Endodermal cell (in vitro differentiated cells): ENCODE data around the gene ASPG. TPM values are rescaled to one million over a fixed set of nuclear protein-coding genes. Genes with fewer than 3 reads are reported as not detected.

Experiments
- DNase-seq: peaks from one replicate; pipeline ENCODE4 v3.0.0-alpha.2; 2017
- H3K27ac ChIP-seq: 2 replicates; pipeline ENCODE4 v1.5.1; 2013; ENCODE audit warnings: mild to moderate bottlenecking, low read depth, low read length, moderate library complexity
- H3K27me3 ChIP-seq: 2 replicates; pipeline ENCODE4 v1.6.1; 2013; ENCODE audit warnings: mild to moderate bottlenecking, low read length, moderate library complexity; ENCODE audit not compliant: insufficient read depth, control insufficient read depth, poor library complexity, severe bottlenecking
- H3K36me3 ChIP-seq: 2 replicates; pipeline ENCODE4 v1.7.0; 2013; ENCODE audit warnings: mild to moderate bottlenecking, low read length, moderate library complexity; ENCODE audit not compliant: control insufficient read depth, insufficient read depth
- H3K4me1 ChIP-seq: one replicate; pipeline ENCODE4 v1.7.0; 2013; ENCODE audit warnings: low read length; ENCODE audit not compliant: control insufficient read depth, insufficient read depth
- H3K4me3 ChIP-seq: 2 replicates; pipeline ENCODE4 v1.5.1; 2013; ENCODE audit warnings: mild to moderate bottlenecking, low read length, moderate library complexity
- H3K9ac ChIP-seq: 2 replicates; pipeline ENCODE4 v1.6.1; 2013; ENCODE audit warnings: mild to moderate bottlenecking, low read length, moderate library complexity; ENCODE audit not compliant: poor library complexity, severe bottlenecking; ENCODE audit errors: extremely low read depth
- H3K9me3 ChIP-seq: 2 replicates; pipeline ENCODE4 v1.6.1; 2013; ENCODE audit warnings: mild to moderate bottlenecking, low read length, moderate library complexity; ENCODE audit not compliant: control insufficient read depth
- H3K27ac Mint-ChIP-seq: 2 replicates; pipeline ENCODE4 v1.8.0; 2020; ENCODE audit warnings: mixed read lengths
- H3K27me3 Mint-ChIP-seq: 2 replicates; pipeline ENCODE4 v1.8.0; 2021; ENCODE audit warnings: mild to moderate bottlenecking, mixed read lengths; ENCODE audit not compliant: insufficient read depth
- H3K36me3 Mint-ChIP-seq: 2 replicates; pipeline ENCODE4 v1.8.0; 2020; ENCODE audit warnings: low read depth, mixed read lengths
- H3K4me1 Mint-ChIP-seq: 2 replicates; pipeline ENCODE4 v1.8.0; 2020; ENCODE audit warnings: mixed read lengths
- H3K4me3 Mint-ChIP-seq: 2 replicates; pipeline ENCODE4 v1.8.0; 2020; ENCODE audit warnings: mild to moderate bottlenecking, moderate library complexity, mixed read lengths
- H3K9me3 Mint-ChIP-seq: 2 replicates; pipeline ENCODE4 v1.8.0; 2020; ENCODE audit warnings: mild to moderate bottlenecking, mixed read lengths
- WGBS, 2 experiments: methylation state at CpG; one replicate each; pipeline versions ENCODE4 v1.1.5 to v1.1.7; 2013; ENCODE audit warnings: missing lambda C conversion rate in 2 of 2, mixed read lengths in 1 of 2; ENCODE audit not compliant: insufficient coverage in 1 of 2, insufficient read length in 1 of 2; 5-methylcytosine and 5-hydroxymethylcytosine counted together
- total RNA-seq, 2 donors: library from RNA; stranded (reverse); fragmentation: NEBNext Ultra II Directional in 1 of 2; extraction: Animal tissue kit (Norgen Biotek cat#: 25700) in 1 of 2; gene quantifications; 2 replicates in 1 of 2; 3 replicates in 1 of 2; pipeline ENCODE4 v1.2.1, GENCODE V29; 2021
- TF ChIP-seq, protein P1 (sequence below): fragments of 200-600 bp; sonication (generic); conservative IDR thresholded peaks from 2 replicates; pipeline ENCODE4 v1.5.0; 2021; ENCODE audit warnings: antibody characterized with exemption, mild to moderate bottlenecking

Gene ASPG
- total RNA-seq, 2 donors from 2014 or later, result 0.71 to 1.4 TPM

DNA sequence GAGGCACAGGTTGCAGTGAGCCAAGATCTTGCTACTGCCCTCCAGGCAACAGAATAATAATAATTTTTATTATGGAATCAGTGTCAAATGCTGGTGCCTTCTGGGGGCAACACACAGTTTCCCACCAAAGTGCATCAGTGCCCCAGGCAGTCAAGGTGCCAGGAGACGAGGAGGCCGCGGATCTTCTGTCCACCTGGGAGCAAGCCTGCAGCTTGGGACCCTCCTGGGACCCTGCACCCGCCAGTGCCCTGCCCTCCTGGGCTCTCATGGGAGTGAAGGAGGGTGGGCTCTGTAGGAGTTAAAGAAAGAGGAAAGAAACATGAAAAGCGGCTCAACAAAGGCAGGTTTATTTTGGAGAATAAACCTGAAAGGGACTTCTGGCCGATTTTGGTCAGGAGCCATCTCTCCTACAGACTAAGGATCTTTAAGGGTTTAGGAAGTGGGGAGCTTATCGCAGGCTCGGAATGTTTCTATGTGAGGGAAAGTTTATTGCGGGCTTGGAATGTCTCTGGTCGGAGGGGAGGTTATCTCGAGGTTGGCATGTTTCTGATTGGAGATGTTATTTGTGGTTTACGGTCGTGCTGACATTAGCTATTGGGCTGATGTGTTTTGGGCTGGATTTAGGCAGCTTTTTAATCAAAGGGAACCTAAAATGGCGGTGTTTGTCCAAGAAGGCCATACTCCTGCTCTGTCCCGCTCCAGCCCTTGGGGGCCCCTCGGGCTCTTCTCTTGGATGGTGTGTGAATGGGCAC, 1.1 kb upstream of the ASPG start:
- 92 to 94% methylated on average over 5 to 16 of the region's 16 CpGs for WGBS, 2 experiments
- H3K4me3 Mint-ChIP-seq, result no peak overlapping the region
- Histone ChIP-seq H3K4me3 (no peak overlapping the region), H3K9me3 (no peaks in the 10 kb centered on the region), H3K36me3 (no peaks in the 10 kb centered on the region), H3K27me3 (no peaks in the 10 kb centered on the region), H3K9ac (no peak overlapping the region), H3K27ac (no peak overlapping the region), H3K4me1 (no peaks in the 10 kb centered on the region)
- TF ChIP-seq, protein P1, sequence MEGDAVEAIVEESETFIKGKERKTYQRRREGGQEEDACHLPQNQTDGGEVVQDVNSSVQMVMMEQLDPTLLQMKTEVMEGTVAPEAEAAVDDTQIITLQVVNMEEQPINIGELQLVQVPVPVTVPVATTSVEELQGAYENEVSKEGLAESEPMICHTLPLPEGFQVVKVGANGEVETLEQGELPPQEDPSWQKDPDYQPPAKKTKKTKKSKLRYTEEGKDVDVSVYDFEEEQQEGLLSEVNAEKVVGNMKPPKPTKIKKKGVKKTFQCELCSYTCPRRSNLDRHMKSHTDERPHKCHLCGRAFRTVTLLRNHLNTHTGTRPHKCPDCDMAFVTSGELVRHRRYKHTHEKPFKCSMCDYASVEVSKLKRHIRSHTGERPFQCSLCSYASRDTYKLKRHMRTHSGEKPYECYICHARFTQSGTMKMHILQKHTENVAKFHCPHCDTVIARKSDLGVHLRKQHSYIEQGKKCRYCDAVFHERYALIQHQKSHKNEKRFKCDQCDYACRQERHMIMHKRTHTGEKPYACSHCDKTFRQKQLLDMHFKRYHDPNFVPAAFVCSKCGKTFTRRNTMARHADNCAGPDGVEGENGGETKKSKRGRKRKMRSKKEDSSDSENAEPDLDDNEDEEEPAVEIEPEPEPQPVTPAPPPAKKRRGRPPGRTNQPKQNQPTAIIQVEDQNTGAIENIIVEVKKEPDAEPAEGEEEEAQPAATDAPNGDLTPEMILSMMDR, result no peak
- no peaks in the 10 kb centered on the region for H3K4me1 Mint-ChIP-seq
- H3K27ac Mint-ChIP-seq, result no peak overlapping the region
- DNase-seq, result no peak
- H3K27me3 Mint-ChIP-seq, result peaks cover 8% of the 10 kb centered on the region
- no peaks in the 10 kb centered on the region for H3K36me3 Mint-ChIP-seq
- no peaks in the 10 kb centered on the region for H3K9me3 Mint-ChIP-seq

DNA sequence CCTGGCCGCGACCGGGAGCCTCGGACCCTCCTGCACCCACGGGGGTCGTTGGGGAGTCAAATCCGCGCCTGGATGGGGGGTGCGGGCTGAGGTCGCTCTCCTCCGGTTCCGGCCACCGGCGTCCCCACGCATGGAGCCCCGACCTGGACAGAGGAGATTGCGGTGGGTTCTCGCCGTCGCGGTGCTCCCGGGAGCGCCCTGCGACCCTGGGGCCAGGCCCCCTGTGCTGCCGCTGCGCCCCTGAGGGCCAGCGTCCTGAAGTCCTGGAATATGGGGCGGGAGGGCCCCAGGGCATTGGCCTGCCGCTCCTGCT, 345 bp downstream of the ASPG start:
- Histone ChIP-seq H3K9me3 (no peaks in the 10 kb centered on the region), H3K36me3 (no peaks in the 10 kb centered on the region), H3K9ac (no peak overlapping the region), H3K4me3 (no peak overlapping the region), H3K27ac (no peak overlapping the region), H3K27me3 (no peaks in the 10 kb centered on the region), H3K4me1 (no peaks in the 10 kb centered on the region)
- Mint-ChIP-seq H3K4me3 (no peak overlapping the region), H3K36me3 (no peaks in the 10 kb centered on the region), H3K4me1 (no peaks in the 10 kb centered on the region), H3K9me3 (no peaks in the 10 kb centered on the region), H3K27me3 (peaks cover 8% of the 10 kb centered on the region), H3K27ac (no peak overlapping the region)
- 87 to 91% methylated on average over 21 to 29 of the region's 29 CpGs for WGBS, 2 experiments
- TF ChIP-seq, protein P1, result no peak
- DNase-seq, result no peak

DNA sequence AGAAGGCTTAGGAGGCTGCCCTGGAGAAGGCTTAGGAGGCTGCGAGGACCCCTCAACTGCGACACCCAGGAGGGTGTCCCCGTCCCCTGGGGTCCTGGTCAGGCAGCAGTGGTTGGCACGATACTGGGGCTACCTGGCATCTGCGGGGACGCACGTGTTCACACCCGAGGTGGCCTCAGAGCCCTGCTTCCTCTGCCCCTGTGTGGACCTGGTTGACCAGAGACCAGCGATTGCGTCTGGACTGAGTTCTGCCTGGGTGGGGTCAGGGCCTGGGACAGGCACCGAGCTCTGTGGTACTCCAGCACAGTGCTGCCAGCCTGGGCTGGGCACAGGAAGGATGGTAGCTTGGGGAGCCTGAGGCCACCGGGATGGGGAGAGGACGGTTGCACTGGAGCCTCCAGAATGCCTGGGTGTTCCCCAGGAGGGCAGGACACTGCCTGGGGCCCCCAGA, 735 bp downstream of the ASPG start:
- no peak overlapping the region for H3K4me3 ChIP-seq
- TF ChIP-seq, protein P1, result no peak

More for the DNA sequence above, 735 bp downstream of the ASPG start:
- Mint-ChIP-seq H3K4me1 (no peaks in the 10 kb centered on the region), H3K27ac (no peak overlapping the region), H3K36me3 (no peaks in the 10 kb centered on the region), H3K9me3 (no peaks in the 10 kb centered on the region), H3K4me3 (no peak overlapping the region), H3K27me3 (peaks cover 8% of the 10 kb centered on the region)
- WGBS, 2 experiments, result 92 to 96% methylated on average over 9 to 13 of the region's 13 CpGs
- no peaks in the 10 kb centered on the region for H3K27me3 ChIP-seq
- H3K36me3 ChIP-seq, result no peaks in the 10 kb centered on the region
- no peaks in the 10 kb centered on the region for H3K9me3 ChIP-seq
- peak; percentile 63 for DNase-seq
- no peak overlapping the region for H3K9ac ChIP-seq
- H3K27ac ChIP-seq, result no peak overlapping the region
- no peaks in the 10 kb centered on the region for H3K4me1 ChIP-seq
